Stimulated activated CD8-positive, alpha-beta memory T cell treated with anti-CD3 and anti-CD28 coated beads, Interleukin-15, amount 100 ng/mL, for 48 hours (primary cell): ENCODE data around the gene SLC40A1.

ENCODE experiments used
- DNase-seq, 2 donors: peaks; one replicate each; pipeline ENCODE4 v3.0.0-alpha.2; 2020; ENCODE audit warnings: low read depth in 2 of 2

SLC40A1 gene

DNA sequence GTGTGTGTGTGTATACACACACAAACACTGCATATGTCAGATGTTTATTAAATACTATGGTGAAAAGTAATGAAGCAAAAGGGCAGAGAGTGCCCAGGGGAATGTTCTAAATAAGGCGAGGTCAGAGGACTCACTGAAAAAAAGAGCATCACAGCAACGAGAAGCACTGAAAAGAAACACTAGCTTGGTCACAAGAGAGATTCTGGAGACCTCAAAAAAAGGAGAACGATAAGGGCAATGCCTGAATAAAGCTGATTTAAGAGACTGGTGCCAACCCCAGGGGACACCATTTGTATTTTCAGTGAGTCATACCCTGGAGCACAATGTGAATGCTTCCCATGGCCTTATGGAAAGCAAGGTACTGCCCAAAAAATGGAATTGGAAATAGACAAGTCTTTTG is 14.5 kb downstream of the SLC40A1 start:
- no peak for DNase-seq

DNA sequence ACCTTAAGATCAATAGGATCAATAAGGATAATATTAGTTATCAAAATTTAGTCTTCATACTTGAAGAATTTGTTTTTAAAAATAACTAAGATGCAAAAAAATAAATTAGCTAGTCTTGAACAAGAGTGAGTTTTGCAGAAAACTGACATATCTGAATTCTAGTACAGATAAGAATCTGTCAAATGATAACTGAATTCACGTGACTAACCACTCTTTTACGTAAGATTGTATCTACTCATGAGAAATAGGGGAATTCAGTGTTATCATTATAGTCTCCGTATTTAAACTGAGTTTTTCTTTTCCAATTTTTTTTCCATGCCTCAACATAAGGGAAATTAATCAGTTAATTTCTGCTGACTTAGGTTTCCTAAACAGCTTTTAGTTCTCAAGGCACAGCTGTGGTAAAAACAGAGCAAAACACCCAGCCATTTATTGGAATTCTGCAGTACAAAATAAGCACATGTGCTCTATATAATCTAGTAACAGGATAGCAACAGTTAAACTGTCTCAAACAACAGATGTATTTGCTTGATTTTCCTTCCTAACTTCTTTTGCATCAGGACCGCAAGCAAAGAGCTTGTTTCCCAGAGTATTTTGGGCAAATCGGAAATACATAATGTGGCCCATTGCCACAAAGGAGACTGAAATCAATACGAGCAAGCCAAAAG is 19.1 kb downstream of the SLC40A1 start:
- DNase-seq, result no peak

GRCh38 chr2:189560273-189560586 is 20.4 kb downstream of the SLC40A1 start:
- no peak for DNase-seq

DNA sequence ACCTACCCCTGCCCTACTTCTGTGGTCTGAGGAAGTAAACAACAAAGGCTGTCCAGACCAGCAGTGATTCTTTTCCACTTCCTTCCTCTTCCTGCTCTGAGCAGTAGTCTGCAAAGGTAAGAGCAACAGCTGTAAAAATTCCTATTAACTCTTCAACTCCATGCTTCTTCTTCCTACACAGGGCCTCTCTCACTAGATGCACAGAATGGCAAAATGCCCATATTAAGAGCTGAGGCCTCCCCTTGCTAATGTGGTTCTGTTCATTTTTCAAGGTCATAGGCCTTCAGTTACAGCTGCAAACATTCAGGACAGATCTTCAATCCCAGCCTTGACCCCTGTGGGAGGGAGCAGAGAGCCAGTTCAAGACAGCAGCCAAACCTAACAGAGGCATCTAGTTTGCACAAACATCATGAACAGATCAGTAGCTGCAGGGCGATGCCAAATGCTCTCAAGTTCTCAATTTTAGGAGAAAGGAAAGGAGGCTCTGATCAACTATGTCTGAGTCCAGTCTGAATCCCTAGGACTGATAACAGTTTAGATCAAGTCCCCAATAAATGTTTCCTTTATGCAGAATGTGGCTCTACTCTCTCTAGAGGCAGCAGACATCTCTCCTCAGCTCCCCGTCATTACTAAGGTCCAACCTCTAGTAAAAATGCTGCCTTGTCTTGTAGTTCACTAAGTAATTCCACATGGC is 20.9 kb downstream of the SLC40A1 start:
- DNase-seq, result no peak

GRCh38 chr2:189558516-189559272 is 21.9 kb downstream of the SLC40A1 start:
- no peak for DNase-seq

- DNase-seq, result no peak
Measured at GRCh38 chr2:189557373-189557772, 23.2 kb downstream of the SLC40A1 start.

- DNase-seq, result no peak
Measured at GRCh38 chr2:189556526-189556925, 24.1 kb downstream of the SLC40A1 start.

GRCh38 chr2:189555232-189555631 is 25.4 kb downstream of the SLC40A1 start:
- no peak for DNase-seq

DNA sequence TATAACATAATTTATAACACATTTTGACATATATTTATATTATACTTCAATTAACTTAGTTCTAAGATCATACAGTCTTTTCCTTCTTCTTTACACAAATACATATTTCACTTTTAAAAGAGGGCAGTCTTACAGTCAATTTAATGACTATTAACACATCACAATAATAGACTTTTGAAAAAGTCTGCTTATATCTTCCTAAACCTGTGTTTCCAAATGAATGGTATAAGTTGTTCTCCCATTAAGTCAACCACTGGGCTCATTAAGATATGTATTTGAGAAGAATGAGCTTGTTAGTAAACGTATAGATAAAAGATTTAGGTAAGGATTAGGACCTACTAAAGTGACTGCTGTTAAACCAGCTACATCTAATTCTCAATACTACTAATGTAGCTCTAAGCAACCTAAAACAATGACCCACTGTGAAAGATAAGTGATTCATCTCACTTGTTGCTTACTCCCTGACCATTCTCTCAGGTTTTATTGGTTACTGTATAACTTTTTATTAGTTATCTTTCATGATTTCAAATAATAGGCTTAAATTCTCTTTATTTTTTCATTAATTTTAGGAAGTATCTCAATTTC is 27.0 kb downstream of the SLC40A1 start:
- no peak for DNase-seq

- DNase-seq, result no peak
Measured at GRCh38 chr2:189552991-189553404, 27.6 kb downstream of the SLC40A1 start.

GRCh38 chr2:189552334-189552990 is 28.1 kb downstream of the SLC40A1 start:
- DNase-seq, result no peak

DNA sequence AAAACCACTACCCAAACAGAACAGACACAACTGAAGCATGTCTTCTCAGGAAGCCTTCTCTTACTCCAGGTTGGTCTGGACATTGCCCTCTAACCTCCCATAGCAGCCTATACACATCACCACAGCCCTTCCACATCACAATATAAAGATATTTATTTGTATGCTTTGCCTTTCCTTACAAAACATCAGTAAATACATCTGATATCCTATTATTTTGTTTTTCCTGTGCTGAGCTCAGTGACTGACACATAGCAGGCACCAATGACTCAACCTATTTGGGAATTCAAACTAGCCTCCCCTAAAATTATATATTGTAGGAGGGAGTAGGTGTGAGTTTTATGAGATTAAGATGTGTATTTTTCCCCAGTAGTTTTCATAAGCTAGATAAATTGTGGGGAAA is 28.8 kb downstream of the SLC40A1 start:
- no peak for DNase-seq

- DNase-seq, result no peak
Measured at GRCh38 chr2:189549449-189549832, 31.1 kb downstream of the SLC40A1 start.

DNA sequence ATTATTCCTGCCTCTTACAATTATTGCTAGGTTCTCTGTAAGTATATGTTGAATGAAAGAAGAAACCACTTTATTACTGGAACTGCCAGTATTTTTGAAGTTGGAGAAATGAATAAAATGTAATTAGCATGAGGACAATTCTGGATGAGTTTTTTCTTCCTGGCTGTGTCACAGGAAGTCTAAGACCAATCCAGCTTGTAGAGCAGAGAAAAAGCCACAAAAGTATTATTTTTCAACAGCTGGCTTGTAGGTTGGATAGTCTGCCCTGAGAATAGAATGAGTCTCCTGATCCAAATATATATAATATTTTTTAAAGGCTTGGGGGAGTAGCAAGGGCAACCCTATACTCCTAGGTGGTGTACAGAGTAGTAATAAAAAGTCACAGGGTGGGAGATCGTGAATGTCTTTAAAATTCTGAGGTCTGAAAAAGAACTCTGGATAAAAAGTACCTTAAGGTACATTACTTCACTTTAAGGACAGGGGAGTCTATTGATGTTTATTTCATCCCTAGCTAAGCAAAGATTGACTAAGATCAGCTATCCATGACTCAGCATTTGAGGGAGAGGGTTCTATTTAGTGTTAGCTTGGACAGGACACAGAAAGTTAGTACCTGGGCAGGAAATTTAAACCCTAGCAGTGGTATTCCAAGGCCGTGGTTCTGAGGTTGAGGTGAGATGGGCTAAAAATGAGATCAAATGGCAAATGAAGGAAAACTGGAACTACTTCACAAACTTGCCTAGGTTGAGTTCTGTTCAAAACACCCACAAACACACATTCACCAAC is 31.7 kb downstream of the SLC40A1 start:
- no peak for DNase-seq

DNA sequence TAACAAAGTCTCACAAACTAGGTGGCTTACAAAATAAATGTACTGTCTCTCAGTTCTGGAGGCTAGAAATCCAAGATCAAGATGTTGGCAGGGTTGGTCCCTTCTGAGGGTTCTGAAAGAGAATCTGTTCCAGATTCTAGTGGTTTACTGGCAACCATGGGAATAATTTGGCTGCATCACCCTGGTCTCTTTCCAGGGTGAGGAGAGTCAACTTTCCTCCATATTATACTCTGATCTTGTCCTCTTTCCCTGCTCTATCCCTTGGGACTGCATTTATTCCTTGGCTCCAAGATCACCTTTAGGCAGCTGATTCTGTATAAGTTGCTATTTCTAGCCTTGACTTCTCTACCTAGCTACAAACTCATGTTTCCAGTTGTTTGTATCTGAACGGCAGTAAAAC is 35.2 kb downstream of the SLC40A1 start:
- no peak for DNase-seq

DNA sequence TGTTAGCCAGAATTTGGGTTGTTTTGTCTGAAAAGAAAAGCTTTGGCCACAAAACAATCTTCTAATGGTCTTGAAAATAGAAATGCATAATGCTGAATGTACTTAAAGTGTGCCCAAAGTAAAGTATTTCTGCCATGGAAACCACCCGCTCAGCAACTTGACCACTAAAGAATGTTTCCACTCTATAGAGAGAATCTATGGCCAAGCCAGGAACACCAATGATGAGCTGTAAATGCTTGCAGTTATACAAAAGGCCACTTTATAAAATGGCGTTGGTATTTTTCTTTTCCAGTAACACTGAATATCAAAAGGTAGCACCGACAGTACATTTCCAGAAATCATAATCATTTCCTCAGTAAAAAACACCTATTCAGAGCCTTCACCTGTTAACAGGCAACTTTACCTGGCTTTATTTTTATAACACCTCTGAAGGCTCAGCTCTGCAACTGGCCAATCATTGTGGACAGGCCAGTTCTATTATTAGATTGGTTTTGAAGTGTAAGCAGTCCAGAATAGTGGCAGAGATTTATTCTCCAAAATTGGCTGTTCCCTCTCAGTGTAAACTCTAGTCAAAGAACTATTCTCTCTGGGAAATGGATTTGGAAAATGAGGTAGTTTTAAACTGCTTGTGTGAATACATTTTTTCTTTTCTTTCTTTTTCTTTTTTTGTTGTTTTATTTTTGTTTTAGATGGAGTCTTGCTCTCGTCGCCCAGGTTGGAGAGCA is 36.1 kb downstream of the SLC40A1 start:
- DNase-seq, result no peak

DNA sequence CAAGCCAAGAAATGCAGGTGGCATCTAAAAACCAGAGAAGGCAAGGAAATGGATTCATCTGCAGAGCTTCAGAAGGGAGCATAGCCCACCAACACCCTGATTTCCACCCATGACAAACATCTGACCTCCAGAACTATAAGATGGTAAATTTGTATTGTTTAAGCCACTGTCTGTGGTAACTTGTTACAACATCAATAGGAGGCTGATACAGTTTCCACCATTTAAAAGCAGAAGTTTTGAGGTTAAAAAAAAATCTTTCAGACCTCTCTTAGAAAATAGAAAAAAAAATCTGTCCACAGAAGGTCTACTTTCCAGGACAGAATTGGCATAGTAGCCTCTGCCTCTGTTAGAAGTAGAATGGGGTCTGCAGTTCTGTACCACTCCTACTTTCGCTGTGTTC is 37.2 kb downstream of the SLC40A1 start:
- no peak for DNase-seq

DNA sequence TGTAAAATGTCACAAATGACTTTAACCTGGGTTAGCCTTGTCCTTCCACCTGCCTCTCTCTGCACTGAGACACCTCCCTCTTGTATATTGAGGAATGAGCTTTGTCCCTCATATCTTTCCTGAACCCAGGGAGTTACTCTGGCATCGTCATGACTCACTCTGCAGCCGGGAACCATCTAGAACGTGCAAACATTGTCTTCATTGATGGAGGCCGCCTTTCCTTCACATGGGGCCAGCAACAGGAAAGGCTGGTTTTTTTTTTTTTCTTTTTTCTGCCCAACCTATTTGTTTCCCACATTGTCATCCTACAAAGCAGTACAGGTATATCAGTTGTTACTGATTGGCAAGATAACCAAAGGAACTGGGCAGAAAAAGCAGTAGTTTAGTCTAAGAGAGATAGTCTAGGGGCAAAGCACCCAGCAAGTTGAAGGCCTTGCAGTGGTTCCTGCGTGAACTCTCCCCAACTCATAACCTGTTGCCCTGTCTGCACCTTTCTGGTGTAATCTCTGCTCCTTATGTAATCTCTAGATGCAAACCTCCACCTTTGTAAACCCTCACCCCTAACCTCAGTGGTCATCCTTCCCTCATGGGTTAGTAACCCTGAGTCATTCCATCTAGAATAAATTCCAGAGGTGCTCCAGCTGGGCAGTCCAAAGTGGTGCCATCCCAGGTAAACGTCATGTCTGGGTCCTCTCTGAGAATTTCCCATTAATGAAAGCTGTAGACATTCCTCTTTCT is 38.3 kb downstream of the SLC40A1 start:
- no peak for DNase-seq

DNA sequence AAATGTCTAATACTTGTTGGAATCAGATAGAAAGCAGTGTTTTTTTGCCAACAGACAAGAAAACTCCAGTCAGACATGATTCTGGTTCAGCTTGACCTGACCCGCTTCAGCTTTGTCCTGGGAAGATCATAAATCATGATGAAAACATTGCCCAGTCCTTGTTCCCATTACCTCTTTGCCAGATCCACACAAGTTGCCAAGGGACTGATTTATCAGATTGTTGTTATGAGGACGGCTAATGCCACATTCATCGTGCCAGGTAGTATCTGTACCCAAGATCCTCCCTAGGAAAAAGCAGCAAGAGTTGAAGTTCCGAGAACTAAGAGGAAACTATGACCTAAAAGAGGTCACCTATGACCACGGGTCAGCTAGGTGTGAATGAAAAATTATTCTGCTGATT is 39.0 kb downstream of the SLC40A1 start:
- DNase-seq, result no peak

DNA sequence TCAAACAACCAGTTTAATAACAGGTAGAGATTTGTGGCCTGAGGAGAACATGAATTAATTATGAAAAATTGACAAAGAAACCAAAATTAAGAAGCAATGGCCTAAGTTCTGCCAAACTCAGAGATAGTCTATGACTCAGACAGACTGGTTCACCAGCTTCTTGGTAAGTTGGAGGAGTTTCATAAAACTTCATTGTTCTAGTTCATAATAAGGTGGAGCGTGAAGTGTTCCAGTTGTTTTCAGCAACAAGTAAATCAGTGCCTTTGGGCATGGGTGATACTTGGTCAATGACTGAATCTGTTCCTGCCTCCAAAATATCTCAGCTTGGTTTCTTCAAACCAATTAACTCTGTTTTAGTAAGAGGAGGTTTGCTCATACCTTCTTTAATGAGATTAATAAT is 40.0 kb downstream of the SLC40A1 start:
- DNase-seq, result no peak
